Fibroblast of lung (primary cell): Measurements from ENCODE around the gene SPRR1B.

Experiments
- EZH2 ChIP-seq: IDR thresholded peaks from 2 replicates; pipeline ENCODE4 v1.5.1; 2012; ENCODE audit warnings: low read length, control low read depth, mild to moderate bottlenecking; ENCODE audit errors: missing control alignments
- TF ChIP-seq, protein P1 (sequence below), 2 donors: IDR thresholded peaks in 1 of 2; conservative IDR thresholded peaks in 1 of 2; 1 replicate in 1 of 2; 2 replicates in 1 of 2; pipeline ENCODE4 v1.5.1; 2011 to 2012; ENCODE audit warnings: low read length in 2 of 2, control low read depth in 1 of 2, inconsistent platforms in 1 of 2, low read depth in 1 of 2, mild to moderate bottlenecking in 1 of 2

- TF ChIP-seq, protein P1, sequence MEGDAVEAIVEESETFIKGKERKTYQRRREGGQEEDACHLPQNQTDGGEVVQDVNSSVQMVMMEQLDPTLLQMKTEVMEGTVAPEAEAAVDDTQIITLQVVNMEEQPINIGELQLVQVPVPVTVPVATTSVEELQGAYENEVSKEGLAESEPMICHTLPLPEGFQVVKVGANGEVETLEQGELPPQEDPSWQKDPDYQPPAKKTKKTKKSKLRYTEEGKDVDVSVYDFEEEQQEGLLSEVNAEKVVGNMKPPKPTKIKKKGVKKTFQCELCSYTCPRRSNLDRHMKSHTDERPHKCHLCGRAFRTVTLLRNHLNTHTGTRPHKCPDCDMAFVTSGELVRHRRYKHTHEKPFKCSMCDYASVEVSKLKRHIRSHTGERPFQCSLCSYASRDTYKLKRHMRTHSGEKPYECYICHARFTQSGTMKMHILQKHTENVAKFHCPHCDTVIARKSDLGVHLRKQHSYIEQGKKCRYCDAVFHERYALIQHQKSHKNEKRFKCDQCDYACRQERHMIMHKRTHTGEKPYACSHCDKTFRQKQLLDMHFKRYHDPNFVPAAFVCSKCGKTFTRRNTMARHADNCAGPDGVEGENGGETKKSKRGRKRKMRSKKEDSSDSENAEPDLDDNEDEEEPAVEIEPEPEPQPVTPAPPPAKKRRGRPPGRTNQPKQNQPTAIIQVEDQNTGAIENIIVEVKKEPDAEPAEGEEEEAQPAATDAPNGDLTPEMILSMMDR (conservative IDR thresholded peaks at IDR 0.05 in 1 of 2, IDR thresholded peaks at IDR 0.05 in 1 of 2; ENCODE audit: low read depth in 1 of 2, low read length in 2 of 2): no peak
- no peak for TF ChIP-seq EZH2
These were observed 48.9 kb upstream of the SPRR1B start for GRCh38 chr1:152982076-152982475.
